HepG2 (cell line): ENCODE results near the gene ITIH1. TPM values are rescaled to one million over a fixed set of nuclear protein-coding genes. Genes with fewer than 3 reads are reported as not detected.
A peak's percentile ranks its signal among the peaks of the same experiment; 100 is the strongest.

Experiments
- ARNTL ChIP-seq: sonication (generic); formaldehyde crosslinking; IDR thresholded peaks from 2 replicates; pipeline ENCODE4 v1.4.0; 2020; ENCODE audit warnings: mild to moderate bottlenecking, missing genetic modification reagents
- CREM ChIP-seq, 2 experiments: sonication (generic) in 1 of 2; formaldehyde crosslinking in 1 of 2; IDR thresholded peaks; 2 replicates each; pipeline versions ENCODE4 v1.4.0 to v1.6.1; 2016 to 2020; ENCODE audit warnings: antibody characterized with exemption in 1 of 2, mild to moderate bottlenecking in 1 of 2, missing genetic modification reagents in 1 of 2
- FOXJ3 ChIP-seq: sonication (generic); formaldehyde crosslinking; IDR thresholded peaks from 2 replicates; pipeline ENCODE4 v1.4.0; 2020; ENCODE audit warnings: missing genetic modification reagents, mild to moderate bottlenecking, borderline replicate concordance
- HOXA9 ChIP-seq: sonication (generic); formaldehyde crosslinking; IDR thresholded peaks from 2 replicates; pipeline ENCODE4 v1.8.1; 2022; ENCODE audit warnings: missing genetic modification reagents, mild to moderate bottlenecking, moderate library complexity, borderline replicate concordance
- PPARG ChIP-seq: conservative IDR thresholded peaks from 2 replicates; pipeline ENCODE4 v1.6.1; 2016; ENCODE audit warnings: missing biosample characterization, missing genetic modification reagents
- RFX3 ChIP-seq: IDR thresholded peaks from 2 replicates; pipeline ENCODE4 v1.6.1; 2016; ENCODE audit warnings: missing biosample characterization, missing genetic modification reagents
- RXRA ChIP-seq: sonication (generic); formaldehyde crosslinking; IDR thresholded peaks from 2 replicates; pipeline ENCODE4 v1.5.1; 2020; ENCODE audit warnings: missing genetic modification reagents
- SSRP1 ChIP-seq: IDR thresholded peaks from 2 replicates; pipeline ENCODE4 v1.6.1; 2016; ENCODE audit warnings: control low read depth
- SUZ12 ChIP-seq: fragments of 150-350 bp; IDR thresholded peaks from 2 replicates; pipeline ENCODE4 v1.6.1; 2014; ENCODE audit warnings: low read depth, low read length
- THYN1 ChIP-seq: sonication (generic); formaldehyde crosslinking; IDR thresholded peaks from 2 replicates; pipeline ENCODE4 v1.8.1; 2023; ENCODE audit warnings: low read depth, mild to moderate bottlenecking, moderate library complexity, missing genetic modification reagents, borderline replicate concordance
- ZNF101 ChIP-seq: sonication (generic); formaldehyde crosslinking; IDR thresholded peaks from 2 replicates; pipeline ENCODE4 v1.4.0; 2020; ENCODE audit warnings: mild to moderate bottlenecking, low read depth, missing genetic modification reagents, borderline replicate concordance
- ZNF547 ChIP-seq: sonication (generic); formaldehyde crosslinking; IDR thresholded peaks from 2 replicates; pipeline ENCODE4 v1.5.1; 2020; ENCODE audit warnings: mild to moderate bottlenecking, missing genetic modification reagents
- ZNF577 ChIP-seq: sonication (generic); formaldehyde crosslinking; IDR thresholded peaks from 2 replicates; pipeline ENCODE4 v1.4.0; 2020; ENCODE audit warnings: mild to moderate bottlenecking, low read depth, missing genetic modification reagents, borderline replicate concordance
- ZNF615 ChIP-seq: sonication (generic); formaldehyde crosslinking; IDR thresholded peaks from 2 replicates; pipeline ENCODE4 v1.5.0; 2020; ENCODE audit warnings: mild to moderate bottlenecking, missing genetic modification reagents, borderline replicate concordance
- ZNF629 ChIP-seq: sonication (generic); formaldehyde crosslinking; conservative IDR thresholded peaks from 2 replicates; pipeline ENCODE4 v1.5.0; 2020; ENCODE audit warnings: missing genetic modification reagents
- ZNF678 ChIP-seq: sonication (generic); formaldehyde crosslinking; IDR thresholded peaks from 2 replicates; pipeline ENCODE4 v1.4.0; 2020; ENCODE audit warnings: mild to moderate bottlenecking, missing genetic modification reagents
- ZNF720 ChIP-seq: sonication (generic); formaldehyde crosslinking; IDR thresholded peaks from 2 replicates; pipeline ENCODE4 v1.4.0; 2020; ENCODE audit warnings: missing genetic modification reagents
- ZNF816 ChIP-seq: sonication (generic); formaldehyde crosslinking; IDR thresholded peaks from 2 replicates; pipeline ENCODE4 v1.8.0; 2022; ENCODE audit warnings: missing genetic modification reagents, mild to moderate bottlenecking, borderline replicate concordance
- polyA plus RNA-seq, 8 experiments: library from polyadenylated mRNA; depleted of rRNA in 3 of 8; stranded (reverse) in 7 of 8; unstranded in 1 of 8; fragments of >200 nt; fragmentation: Illumina TruSeq in 4 of 8; extraction: Trizol in 4 of 8; gene quantifications; 2 replicates each; pipeline versions ENCODE4 v1.2.1 to v1.2.3, GENCODE V29; 2011 to 2016; ENCODE audit warnings: low read depth in 4 of 8, missing spikeins in 1 of 8, mixed read lengths in 1 of 8; ENCODE audit not compliant: insufficient read depth in 1 of 8
- total RNA-seq, 5 experiments: library from RNA; depleted of rRNA; stranded (reverse); fragments of >200 nt; fragmentation: Illumina TruSeq; extraction: Trizol; gene quantifications; 2 replicates each; pipeline ENCODE4 v1.2.3, GENCODE V29; 2016; ENCODE audit warnings: low read depth in 1 of 5
- TF ChIP-seq, protein P1 (sequence below): sonication (generic); formaldehyde crosslinking; IDR thresholded peaks from 2 replicates; pipeline ENCODE4 v1.5.0; 2020; ENCODE audit warnings: mild to moderate bottlenecking, missing genetic modification reagents, borderline replicate concordance
- TF ChIP-seq, protein P2 (sequence below): IDR thresholded peaks from 2 replicates; pipeline ENCODE4 v1.6.1; 2016; ENCODE audit warnings: low read depth, missing genetic modification reagents, missing compliant biosample characterization

ITIH1 gene
- total and polyA plus RNA-seq, 2 of the 13 experiments (the other 11 are each of a cell fraction or from before 2014, with no cell fraction given): 12.3 to 19.6 TPM

DNA sequence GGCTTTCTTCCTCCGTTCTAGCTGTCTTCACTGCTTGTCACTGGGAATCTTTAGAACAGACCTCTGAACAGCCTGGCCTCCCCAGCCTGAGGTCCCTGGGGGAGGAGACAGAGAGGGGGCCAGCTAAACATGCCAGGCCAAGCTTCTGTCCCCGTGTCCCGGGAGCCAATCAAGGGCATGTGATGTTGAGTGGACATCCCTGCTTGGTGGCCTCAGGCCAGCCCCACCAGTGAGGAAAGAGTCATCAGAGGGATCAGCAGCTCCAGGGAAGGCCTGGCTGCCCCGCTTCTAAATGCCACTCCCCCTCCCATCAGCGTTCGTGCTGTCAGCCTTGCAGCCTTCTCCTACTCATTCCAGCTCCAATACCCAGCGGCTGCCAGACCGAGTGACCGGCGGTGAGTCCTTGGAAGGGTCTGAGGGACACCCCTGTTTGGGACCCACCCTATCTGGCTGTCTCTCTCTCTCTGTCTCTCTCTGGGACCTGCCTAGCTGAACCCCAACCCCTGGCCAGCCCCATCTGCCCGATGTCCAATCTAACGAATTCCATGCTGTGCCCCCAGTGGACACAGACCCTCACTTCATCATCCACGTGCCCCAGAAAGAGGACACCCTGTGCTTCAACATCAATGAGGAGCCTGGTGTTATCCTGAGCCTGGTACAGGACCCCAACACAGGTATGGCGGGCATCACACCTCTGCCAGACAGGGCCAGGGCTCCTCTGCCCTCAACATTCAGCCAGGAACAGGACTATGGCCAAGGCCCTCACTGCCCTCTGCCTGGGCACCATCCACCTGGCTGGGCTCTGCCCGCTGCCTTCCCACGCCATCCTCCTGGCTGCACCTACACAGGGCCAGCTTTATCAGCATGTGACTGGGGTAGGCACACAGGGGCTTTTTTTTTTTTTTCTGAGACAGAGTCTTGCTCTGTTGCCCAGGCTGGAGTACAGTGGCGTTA is 10.6 kb downstream of the ITIH1 start (continued):
- TF ChIP-seq ARNTL (CRISPR knock-in tag): no peak
- TF ChIP-seq THYN1: no peak
- no peak for TF ChIP-seq SUZ12
- TF ChIP-seq ZNF615: no peak
- no peak for TF ChIP-seq ZNF629 (CRISPR knock-in tag)
- TF ChIP-seq RXRA: 0 out of 2 replicates have a peak, but pooled peaks have one; percentile 19
- no peak for TF ChIP-seq CREM (IDR thresholded peaks at IDR 0.05)
- no peak for TF ChIP-seq CREM (CRISPR knock-in tag; IDR thresholded peaks at IDR 0.05)
- TF ChIP-seq PPARG: no peak
- TF ChIP-seq ZNF577 (CRISPR knock-in tag): no peak
- TF ChIP-seq ZNF678 (CRISPR knock-in tag): no peak
- TF ChIP-seq HOXA9: no peak
- TF ChIP-seq RFX3 (CRISPR knock-in tag): no peak
- TF ChIP-seq, protein P1, sequence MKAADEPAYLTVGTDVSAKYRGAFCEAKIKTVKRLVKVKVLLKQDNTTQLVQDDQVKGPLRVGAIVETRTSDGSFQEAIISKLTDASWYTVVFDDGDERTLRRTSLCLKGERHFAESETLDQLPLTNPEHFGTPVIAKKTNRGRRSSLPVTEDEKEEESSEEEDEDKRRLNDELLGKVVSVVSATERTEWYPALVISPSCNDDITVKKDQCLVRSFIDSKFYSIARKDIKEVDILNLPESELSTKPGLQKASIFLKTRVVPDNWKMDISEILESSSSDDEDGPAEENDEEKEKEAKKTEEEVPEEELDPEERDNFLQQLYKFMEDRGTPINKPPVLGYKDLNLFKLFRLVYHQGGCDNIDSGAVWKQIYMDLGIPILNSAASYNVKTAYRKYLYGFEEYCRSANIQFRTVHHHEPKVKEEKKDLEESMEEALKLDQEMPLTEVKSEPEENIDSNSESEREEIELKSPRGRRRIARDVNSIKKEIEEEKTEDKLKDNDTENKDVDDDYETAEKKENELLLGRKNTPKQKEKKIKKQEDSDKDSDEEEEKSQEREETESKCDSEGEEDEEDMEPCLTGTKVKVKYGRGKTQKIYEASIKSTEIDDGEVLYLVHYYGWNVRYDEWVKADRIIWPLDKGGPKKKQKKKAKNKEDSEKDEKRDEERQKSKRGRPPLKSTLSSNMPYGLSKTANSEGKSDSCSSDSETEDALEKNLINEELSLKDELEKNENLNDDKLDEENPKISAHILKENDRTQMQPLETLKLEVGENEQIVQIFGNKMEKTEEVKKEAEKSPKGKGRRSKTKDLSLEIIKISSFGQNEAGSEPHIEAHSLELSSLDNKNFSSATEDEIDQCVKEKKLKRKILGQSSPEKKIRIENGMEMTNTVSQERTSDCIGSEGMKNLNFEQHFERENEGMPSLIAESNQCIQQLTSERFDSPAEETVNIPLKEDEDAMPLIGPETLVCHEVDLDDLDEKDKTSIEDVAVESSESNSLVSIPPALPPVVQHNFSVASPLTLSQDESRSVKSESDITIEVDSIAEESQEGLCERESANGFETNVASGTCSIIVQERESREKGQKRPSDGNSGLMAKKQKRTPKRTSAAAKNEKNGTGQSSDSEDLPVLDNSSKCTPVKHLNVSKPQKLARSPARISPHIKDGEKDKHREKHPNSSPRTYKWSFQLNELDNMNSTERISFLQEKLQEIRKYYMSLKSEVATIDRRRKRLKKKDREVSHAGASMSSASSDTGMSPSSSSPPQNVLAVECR: peak; percentile 61; the same call in 1 of the 2 replicates
- no peak for TF ChIP-seq ZNF816 (CRISPR knock-in tag)
- no peak for TF ChIP-seq SSRP1
- no peak for TF ChIP-seq ZNF101 (CRISPR knock-in tag)
- no peak for TF ChIP-seq ZNF720 (CRISPR knock-in tag)
- TF ChIP-seq, protein P2, sequence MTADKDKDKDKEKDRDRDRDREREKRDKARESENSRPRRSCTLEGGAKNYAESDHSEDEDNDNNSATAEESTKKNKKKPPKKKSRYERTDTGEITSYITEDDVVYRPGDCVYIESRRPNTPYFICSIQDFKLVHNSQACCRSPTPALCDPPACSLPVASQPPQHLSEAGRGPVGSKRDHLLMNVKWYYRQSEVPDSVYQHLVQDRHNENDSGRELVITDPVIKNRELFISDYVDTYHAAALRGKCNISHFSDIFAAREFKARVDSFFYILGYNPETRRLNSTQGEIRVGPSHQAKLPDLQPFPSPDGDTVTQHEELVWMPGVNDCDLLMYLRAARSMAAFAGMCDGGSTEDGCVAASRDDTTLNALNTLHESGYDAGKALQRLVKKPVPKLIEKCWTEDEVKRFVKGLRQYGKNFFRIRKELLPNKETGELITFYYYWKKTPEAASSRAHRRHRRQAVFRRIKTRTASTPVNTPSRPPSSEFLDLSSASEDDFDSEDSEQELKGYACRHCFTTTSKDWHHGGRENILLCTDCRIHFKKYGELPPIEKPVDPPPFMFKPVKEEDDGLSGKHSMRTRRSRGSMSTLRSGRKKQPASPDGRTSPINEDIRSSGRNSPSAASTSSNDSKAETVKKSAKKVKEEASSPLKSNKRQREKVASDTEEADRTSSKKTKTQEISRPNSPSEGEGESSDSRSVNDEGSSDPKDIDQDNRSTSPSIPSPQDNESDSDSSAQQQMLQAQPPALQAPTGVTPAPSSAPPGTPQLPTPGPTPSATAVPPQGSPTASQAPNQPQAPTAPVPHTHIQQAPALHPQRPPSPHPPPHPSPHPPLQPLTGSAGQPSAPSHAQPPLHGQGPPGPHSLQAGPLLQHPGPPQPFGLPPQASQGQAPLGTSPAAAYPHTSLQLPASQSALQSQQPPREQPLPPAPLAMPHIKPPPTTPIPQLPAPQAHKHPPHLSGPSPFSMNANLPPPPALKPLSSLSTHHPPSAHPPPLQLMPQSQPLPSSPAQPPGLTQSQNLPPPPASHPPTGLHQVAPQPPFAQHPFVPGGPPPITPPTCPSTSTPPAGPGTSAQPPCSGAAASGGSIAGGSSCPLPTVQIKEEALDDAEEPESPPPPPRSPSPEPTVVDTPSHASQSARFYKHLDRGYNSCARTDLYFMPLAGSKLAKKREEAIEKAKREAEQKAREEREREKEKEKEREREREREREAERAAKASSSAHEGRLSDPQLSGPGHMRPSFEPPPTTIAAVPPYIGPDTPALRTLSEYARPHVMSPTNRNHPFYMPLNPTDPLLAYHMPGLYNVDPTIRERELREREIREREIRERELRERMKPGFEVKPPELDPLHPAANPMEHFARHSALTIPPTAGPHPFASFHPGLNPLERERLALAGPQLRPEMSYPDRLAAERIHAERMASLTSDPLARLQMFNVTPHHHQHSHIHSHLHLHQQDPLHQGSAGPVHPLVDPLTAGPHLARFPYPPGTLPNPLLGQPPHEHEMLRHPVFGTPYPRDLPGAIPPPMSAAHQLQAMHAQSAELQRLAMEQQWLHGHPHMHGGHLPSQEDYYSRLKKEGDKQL (CRISPR knock-in tag): no peak
- no peak for TF ChIP-seq FOXJ3 (CRISPR knock-in tag)
- TF ChIP-seq ZNF547 (CRISPR knock-in tag): no peak; the same call in 1 of the 2 replicates
